SH-SY5Y (cell line): ENCODE data around the gene BRD4.

ENCODE experiments used
- GATA2 ChIP-seq: IDR thresholded peaks from 2 replicates; pipeline ENCODE4 v1.6.1; 2011; ENCODE audit warnings: mild to moderate bottlenecking, low read depth, low read length
- GATA3 ChIP-seq: IDR thresholded peaks from 2 replicates; pipeline ENCODE4 v1.6.1; 2011; ENCODE audit warnings: low read depth, mild to moderate bottlenecking, low read length, moderate library complexity

BRD4 gene

GRCh38 chr19:15300533-15301197 lies 31.7 kb downstream of the BRD4 start:
- TF ChIP-seq GATA3: no peak

GRCh38 chr19:15299568-15300409 lies 32.5 kb downstream of the BRD4 start:
- TF ChIP-seq GATA2 (no peak), GATA3 (no peak)

- TF ChIP-seq GATA2: no peak
- no peak for TF ChIP-seq GATA3
These were observed 33.3 kb downstream of the BRD4 start for GRCh38 chr19:15298847-15299567.

- no peak for TF ChIP-seq GATA2
- TF ChIP-seq GATA3: no peak
These were observed 34.7 kb downstream of the BRD4 start for GRCh38 chr19:15297416-15298224.

GRCh38 chr19:15296841-15297415 lies 35.4 kb downstream of the BRD4 start:
- no peak for TF ChIP-seq GATA2

- TF ChIP-seq GATA3 (no peak), GATA2 (no peak)
These were observed 36.0 kb downstream of the BRD4 start for GRCh38 chr19:15296353-15296752.

- TF ChIP-seq GATA2: peak; percentile 73
- no peak for TF ChIP-seq GATA3
These were observed 37.8 kb downstream of the BRD4 start for GRCh38 chr19:15294561-15294990.

- no peak for TF ChIP-seq GATA3
- no peak; the same call in 1 of the 2 replicates for TF ChIP-seq GATA2
These were observed 38.4 kb downstream of the BRD4 start for GRCh38 chr19:15293781-15294491.

- no peak for TF ChIP-seq GATA3
- peak; percentile 84 for TF ChIP-seq GATA2
These were observed 39.3 kb downstream of the BRD4 start for GRCh38 chr19:15292847-15293582.

GRCh38 chr19:15292140-15292539 lies 40.2 kb downstream of the BRD4 start:
- peak; percentile 51; the same call in 1 of the 2 replicates for TF ChIP-seq GATA2
- no peak for TF ChIP-seq GATA3

- no peak for TF ChIP-seq GATA2
- TF ChIP-seq GATA3: no peak
These were observed 40.8 kb downstream of the BRD4 start for GRCh38 chr19:15291548-15292021.

- TF ChIP-seq GATA2 (no peak), GATA3 (no peak)
These were observed 41.2 kb downstream of the BRD4 start for GRCh38 chr19:15291089-15291488.
